OCI-LY3 (cell line): Measurements from ENCODE around the gene SH3PXD2B.

Source experiments
- H2AFZ ChIP-seq: fragments of 200-600, 300-600 bp; shearing (Covaris generic); 2 replicates; pipeline ENCODE4 v1.6.0; 2014; ENCODE audit warnings: antibody characterized with exemption, low read depth, low read length
- H3K27ac ChIP-seq: fragments of 200-600, 300-600 bp; sonication (generic); 2 replicates; pipeline ENCODE4 v1.5.1; 2014; ENCODE audit warnings: mild to moderate bottlenecking, low read length, moderate library complexity, mixed read lengths
- H3K27me3 ChIP-seq: fragments of 200-600, 300-600 bp; sonication (generic); 2 replicates; pipeline ENCODE4 v1.6.1; 2014; ENCODE audit warnings: low read depth, low read length, mixed read lengths
- H3K36me3 ChIP-seq: fragments of 200-600, 300-600 bp; sonication (generic); replicated peaks from 2 replicates; pipeline ENCODE3; 2014; ENCODE audit warnings: low read depth, low read length, mixed read lengths
- H3K4me1 ChIP-seq: fragments of 300-600, 200-600 bp; sonication (generic); 2 replicates; pipeline ENCODE4 v1.6.1; 2014; ENCODE audit warnings: low read length, mixed read lengths
- H3K4me2 ChIP-seq: fragments of 200-600, 300-600 bp; sonication (generic); 2 replicates; pipeline ENCODE4 v1.6.1; 2014; ENCODE audit warnings: low read length, mixed read lengths
- H3K4me3 ChIP-seq: fragments of 300-600, 200-600 bp; sonication (generic); 2 replicates; pipeline ENCODE4 v1.5.1; 2014; ENCODE audit warnings: antibody characterized with exemption, mild to moderate bottlenecking, low read length, moderate library complexity
- H3K79me2 ChIP-seq: fragments of 300-600, 200-600 bp; shearing (Covaris generic); 2 replicates; pipeline ENCODE4 v1.6.1; 2014; ENCODE audit warnings: mild to moderate bottlenecking, low read length, mixed read lengths
- H3K9ac ChIP-seq: fragments of 300-600, 200-600 bp; shearing (Covaris generic); 2 replicates; pipeline ENCODE4 v1.6.0; 2014; ENCODE audit warnings: mild to moderate bottlenecking, low read length, moderate library complexity
- H3K9me3 ChIP-seq: fragments of 200-600, 300-600 bp; shearing (Covaris generic); 2 replicates; pipeline ENCODE4 v1.6.1; 2014; ENCODE audit warnings: low read length, mixed read lengths; ENCODE audit not compliant: insufficient read depth
- H4K20me1 ChIP-seq: fragments of 200-600, 300-600 bp; sonication (generic); 2 replicates; pipeline ENCODE4 v1.6.1; 2016; ENCODE audit warnings: low read length, mixed read lengths; ENCODE audit not compliant: insufficient read depth
- EZH2phosphoT487 ChIP-seq: fragments of 200-600 bp; shearing (Covaris generic); IDR thresholded peaks from 2 replicates; pipeline ENCODE4 v1.6.1; 2018; ENCODE audit warnings: antibody characterized with exemption, mixed run types, low read depth
- TF ChIP-seq, protein P1 (sequence below): fragments of 200-600, 300-600 bp; sonication (generic); IDR thresholded peaks from 2 replicates; pipeline ENCODE4 v1.5.1; 2014; ENCODE audit warnings: antibody characterized with exemption, low read length, low read depth

SH3PXD2B gene

DNA sequence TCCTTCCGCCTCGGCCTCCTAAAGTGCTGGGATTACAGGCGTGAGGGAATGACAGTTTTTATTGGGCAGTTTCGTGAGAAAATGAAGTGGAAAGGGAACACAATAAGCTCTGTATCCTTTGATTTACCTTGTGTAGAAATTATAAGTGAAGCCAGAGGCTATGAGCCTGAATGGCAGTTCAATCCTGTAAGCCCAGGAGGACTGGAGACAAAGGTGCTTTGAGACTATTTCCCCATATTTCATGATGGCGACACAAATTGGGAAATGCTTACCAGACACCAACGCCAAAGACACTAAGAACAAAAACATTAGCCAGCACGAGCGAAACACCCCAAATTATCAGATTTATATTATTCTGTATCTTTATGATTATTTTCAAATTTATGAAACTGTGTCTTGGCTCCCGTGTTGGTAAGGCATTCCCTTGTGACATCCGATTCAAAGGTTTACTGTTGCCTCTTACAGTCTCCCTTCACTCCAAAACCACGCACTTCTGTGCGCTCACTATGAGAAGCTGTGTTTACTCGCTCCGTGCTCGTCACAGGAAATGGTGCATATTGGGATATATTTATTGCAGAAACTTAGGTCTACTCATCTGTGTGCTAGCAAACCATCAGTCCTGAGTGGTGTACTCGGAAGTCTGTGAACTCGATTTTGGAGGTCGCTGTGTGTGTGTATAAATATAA is 73.9 kb downstream of the SH3PXD2B start:
- no peaks in the 10 kb centered on the region for H3K4me1 ChIP-seq
- H3K4me2 ChIP-seq, result no peak overlapping the region
- H3K36me3 ChIP-seq, result no peaks in the 10 kb centered on the region
- H3K27me3 ChIP-seq, result no peaks in the 10 kb centered on the region; the same call in 1 of the 2 replicates
- H3K9ac ChIP-seq, result no peak overlapping the region
- no peak overlapping the region for H3K4me3 ChIP-seq
- no peaks in the 10 kb centered on the region for H3K9me3 ChIP-seq
- H2AFZ ChIP-seq, result no peak overlapping the region
- no peaks in the 10 kb centered on the region for H4K20me1 ChIP-seq
- TF ChIP-seq, protein P1, sequence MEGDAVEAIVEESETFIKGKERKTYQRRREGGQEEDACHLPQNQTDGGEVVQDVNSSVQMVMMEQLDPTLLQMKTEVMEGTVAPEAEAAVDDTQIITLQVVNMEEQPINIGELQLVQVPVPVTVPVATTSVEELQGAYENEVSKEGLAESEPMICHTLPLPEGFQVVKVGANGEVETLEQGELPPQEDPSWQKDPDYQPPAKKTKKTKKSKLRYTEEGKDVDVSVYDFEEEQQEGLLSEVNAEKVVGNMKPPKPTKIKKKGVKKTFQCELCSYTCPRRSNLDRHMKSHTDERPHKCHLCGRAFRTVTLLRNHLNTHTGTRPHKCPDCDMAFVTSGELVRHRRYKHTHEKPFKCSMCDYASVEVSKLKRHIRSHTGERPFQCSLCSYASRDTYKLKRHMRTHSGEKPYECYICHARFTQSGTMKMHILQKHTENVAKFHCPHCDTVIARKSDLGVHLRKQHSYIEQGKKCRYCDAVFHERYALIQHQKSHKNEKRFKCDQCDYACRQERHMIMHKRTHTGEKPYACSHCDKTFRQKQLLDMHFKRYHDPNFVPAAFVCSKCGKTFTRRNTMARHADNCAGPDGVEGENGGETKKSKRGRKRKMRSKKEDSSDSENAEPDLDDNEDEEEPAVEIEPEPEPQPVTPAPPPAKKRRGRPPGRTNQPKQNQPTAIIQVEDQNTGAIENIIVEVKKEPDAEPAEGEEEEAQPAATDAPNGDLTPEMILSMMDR, result no peak
- TF ChIP-seq EZH2phosphoT487, result no peak
- H3K27ac ChIP-seq, result no peak overlapping the region
- H3K79me2 ChIP-seq, result no peaks in the 10 kb centered on the region

DNA sequence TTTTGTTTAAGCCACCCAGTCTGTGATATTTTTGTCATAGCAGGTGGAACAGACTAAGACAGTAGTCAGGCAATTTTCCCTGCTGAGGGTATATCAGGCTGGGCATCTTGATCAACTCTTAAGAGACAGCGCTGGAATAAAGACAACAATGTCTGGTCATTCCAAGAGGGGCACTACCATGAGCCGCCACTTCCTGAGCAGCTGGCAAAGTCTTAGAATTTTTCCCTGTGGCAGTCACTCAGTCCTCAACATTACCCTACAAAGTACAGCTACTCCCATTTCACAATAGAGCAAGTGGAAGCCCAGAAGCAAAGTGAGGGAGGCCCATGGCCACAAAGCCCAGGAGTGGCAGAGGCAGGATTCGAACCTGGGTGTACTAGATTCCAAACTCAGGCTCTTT is 74.8 kb downstream of the SH3PXD2B start:
- Histone ChIP-seq H3K4me3 (no peak overlapping the region), H3K9me3 (no peaks in the 10 kb centered on the region), H4K20me1 (no peaks in the 10 kb centered on the region), H3K27me3 (no peaks in the 10 kb centered on the region; the same call in 1 of the 2 replicates), H3K79me2 (no peaks in the 10 kb centered on the region), H3K9ac (no peak overlapping the region), H3K4me2 (no peak overlapping the region), H3K27ac (no peak overlapping the region), H2AFZ (no peak overlapping the region), H3K4me1 (no peaks in the 10 kb centered on the region), H3K36me3 (no peaks in the 10 kb centered on the region)
- TF ChIP-seq, protein P1, result no peak
- TF ChIP-seq EZH2phosphoT487, result no peak

DNA sequence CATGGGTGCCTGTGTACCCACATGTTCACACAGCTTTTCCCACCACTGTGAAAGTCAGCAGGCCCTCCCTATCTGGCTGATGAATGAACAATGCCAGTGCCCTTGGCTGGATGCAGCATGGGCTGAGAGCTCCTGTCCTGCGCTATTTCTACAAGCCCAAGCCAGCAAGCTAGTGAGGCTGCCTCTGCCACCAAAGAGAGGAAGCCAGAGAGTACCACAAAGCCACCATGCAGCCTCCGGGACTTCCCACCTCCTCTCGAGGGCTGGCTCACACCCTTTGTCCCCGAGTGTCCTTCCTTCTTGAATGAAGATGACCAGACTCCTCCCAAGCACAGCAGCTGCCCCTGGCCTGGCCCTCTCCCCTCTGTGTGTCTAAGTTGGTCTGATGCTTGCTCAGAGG is 76.5 kb downstream of the SH3PXD2B start:
- H3K36me3 ChIP-seq, result no peaks in the 10 kb centered on the region
- H3K4me3 ChIP-seq, result no peak overlapping the region
- no peaks in the 10 kb centered on the region for H4K20me1 ChIP-seq
- H3K4me1 ChIP-seq, result no peaks in the 10 kb centered on the region
- no peaks in the 10 kb centered on the region; the same call in 1 of the 2 replicates for H3K27me3 ChIP-seq
- H3K4me2 ChIP-seq, result no peak overlapping the region
- H3K9me3 ChIP-seq, result no peaks in the 10 kb centered on the region
- no peak overlapping the region for H2AFZ ChIP-seq
- TF ChIP-seq EZH2phosphoT487, result no peak
- TF ChIP-seq, protein P1, result no peak
- no peak overlapping the region for H3K9ac ChIP-seq
- no peak overlapping the region for H3K27ac ChIP-seq
- H3K79me2 ChIP-seq, result no peaks in the 10 kb centered on the region

DNA sequence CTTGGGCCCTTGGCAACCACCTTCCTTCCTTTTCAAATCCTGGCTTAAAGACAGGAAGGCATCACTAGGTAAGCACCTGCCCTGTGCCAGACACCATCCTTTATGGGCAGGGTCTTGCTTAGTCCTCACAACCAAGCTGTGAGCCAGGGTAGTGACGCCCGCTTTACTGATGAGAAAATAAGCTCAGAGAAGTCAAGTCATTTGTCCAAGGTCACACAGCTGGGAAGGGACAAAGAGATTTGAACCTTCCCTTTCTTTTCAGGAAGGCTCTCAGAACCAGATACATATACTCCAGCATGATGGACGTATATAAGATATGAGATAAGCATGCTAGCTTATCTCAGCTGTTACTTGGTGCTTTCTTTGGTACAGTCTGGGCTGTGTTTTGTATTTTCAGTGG is 76.9 kb downstream of the SH3PXD2B start:
- no peaks in the 10 kb centered on the region; the same call in 1 of the 2 replicates for H3K27me3 ChIP-seq
- H4K20me1 ChIP-seq, result no peaks in the 10 kb centered on the region
- H3K79me2 ChIP-seq, result no peaks in the 10 kb centered on the region
- H2AFZ ChIP-seq, result no peak overlapping the region
- no peak overlapping the region for H3K4me2 ChIP-seq
- no peak overlapping the region for H3K4me3 ChIP-seq
- H3K9ac ChIP-seq, result no peak overlapping the region
- H3K36me3 ChIP-seq, result no peaks in the 10 kb centered on the region
- H3K9me3 ChIP-seq, result no peaks in the 10 kb centered on the region
- no peak overlapping the region for H3K27ac ChIP-seq
- TF ChIP-seq, protein P1, result no peak
- TF ChIP-seq EZH2phosphoT487, result no peak
- no peaks in the 10 kb centered on the region for H3K4me1 ChIP-seq
